SK-N-SH (cell line): Measurements from ENCODE around the gene CATSPERZ.

ENCODE experiments used
- EP300 ChIP-seq, 2 experiments: IDR thresholded peaks; 2 replicates each; pipeline versions ENCODE4 v1.4.0 to v1.6.1; 2012; ENCODE audit warnings: borderline replicate concordance in 1 of 2, low read depth in 1 of 2, low read length in 1 of 2
- EZH2phosphoT487 ChIP-seq: fragments of 200-600 bp; sonication (generic); IDR thresholded peaks from 2 replicates; pipeline ENCODE4 v1.6.1; 2017; ENCODE audit warnings: low read depth, mixed run types, mild to moderate bottlenecking, antibody characterized with exemption, moderate library complexity, borderline replicate concordance
- FOXJ3 ChIP-seq: sonication (generic); formaldehyde crosslinking; IDR thresholded peaks from 2 replicates; pipeline ENCODE4 v1.5.1; 2020; ENCODE audit warnings: mild to moderate bottlenecking, missing genetic modification reagents
- GABPA ChIP-seq: IDR thresholded peaks from 2 replicates; pipeline ENCODE4 v1.4.0; 2012; ENCODE audit warnings: low read depth, mild to moderate bottlenecking
- POLR2AphosphoS5 ChIP-seq: IDR thresholded peaks from 2 replicates; pipeline ENCODE4 v1.6.1; 2012; ENCODE audit warnings: low read depth, low read length
- RFX5 ChIP-seq: IDR thresholded peaks from 2 replicates; pipeline ENCODE4 v1.6.1; 2012; ENCODE audit warnings: mild to moderate bottlenecking, improper control_type of control experiment, low read length
- TF ChIP-seq, protein P1 (sequence below): IDR thresholded peaks from 2 replicates; pipeline ENCODE4 v1.4.0; 2012; ENCODE audit warnings: low read depth, borderline replicate concordance
- TF ChIP-seq, protein P2 (sequence below): fragments of 200-600 bp; sonication (generic); IDR thresholded peaks from 2 replicates; pipeline ENCODE4 v1.6.1; 2017; ENCODE audit warnings: antibody characterized with exemption, mild to moderate bottlenecking, moderate library complexity
- TF ChIP-seq, protein P3 (sequence below): IDR thresholded peaks from 2 replicates; pipeline ENCODE4 v1.4.0; 2012; ENCODE audit warnings: low read depth

DNA sequence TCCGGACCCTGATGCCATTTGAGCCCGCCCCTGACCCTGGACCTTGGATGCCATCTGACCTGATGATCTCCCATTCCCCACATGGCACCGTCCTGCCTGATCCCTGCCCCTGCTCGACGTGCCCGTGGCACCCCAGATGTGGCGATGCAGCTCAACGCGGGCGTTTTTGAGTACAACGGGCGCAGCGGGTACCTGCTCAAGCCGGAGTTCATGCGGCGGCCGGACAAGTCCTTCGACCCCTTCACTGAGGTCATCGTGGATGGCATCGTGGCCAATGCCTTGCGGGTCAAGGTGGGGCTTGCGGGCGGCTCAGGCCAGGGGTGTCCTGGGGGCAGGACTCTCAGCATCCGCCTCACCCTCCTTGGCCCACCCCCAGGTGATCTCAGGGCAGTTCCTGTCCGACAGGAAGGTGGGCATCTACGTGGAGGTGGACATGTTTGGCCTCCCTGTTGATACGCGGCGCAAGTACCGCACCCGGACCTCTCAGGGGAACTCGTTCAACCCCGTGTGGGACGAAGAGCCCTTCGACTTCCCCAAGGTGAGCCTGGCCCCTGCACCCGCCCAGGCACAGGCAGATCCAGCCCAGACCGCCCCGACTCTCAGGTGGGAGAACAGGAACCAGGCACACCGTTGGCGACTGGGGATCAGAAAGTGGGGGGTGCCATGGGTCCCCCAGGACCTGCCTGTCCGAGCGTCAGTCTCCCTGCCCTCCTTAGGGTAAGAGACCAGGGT lies 37.7 kb upstream of the CATSPERZ start:
- TF ChIP-seq, protein P1, sequence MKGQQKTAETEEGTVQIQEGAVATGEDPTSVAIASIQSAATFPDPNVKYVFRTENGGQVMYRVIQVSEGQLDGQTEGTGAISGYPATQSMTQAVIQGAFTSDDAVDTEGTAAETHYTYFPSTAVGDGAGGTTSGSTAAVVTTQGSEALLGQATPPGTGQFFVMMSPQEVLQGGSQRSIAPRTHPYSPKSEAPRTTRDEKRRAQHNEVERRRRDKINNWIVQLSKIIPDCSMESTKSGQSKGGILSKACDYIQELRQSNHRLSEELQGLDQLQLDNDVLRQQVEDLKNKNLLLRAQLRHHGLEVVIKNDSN = no peak
- TF ChIP-seq POLR2AphosphoS5 (no peak), EP300 (IDR thresholded peaks at IDR 0.05; ENCODE audit: borderline replicate concordance in 1 of 2, low read depth in 1 of 2, low read length in 1 of 2) (no peak), FOXJ3 (CRISPR knock-in tag) (no peak), EZH2phosphoT487 (no peak), RFX5 (no peak), GABPA (no peak)
- TF ChIP-seq, protein P2, sequence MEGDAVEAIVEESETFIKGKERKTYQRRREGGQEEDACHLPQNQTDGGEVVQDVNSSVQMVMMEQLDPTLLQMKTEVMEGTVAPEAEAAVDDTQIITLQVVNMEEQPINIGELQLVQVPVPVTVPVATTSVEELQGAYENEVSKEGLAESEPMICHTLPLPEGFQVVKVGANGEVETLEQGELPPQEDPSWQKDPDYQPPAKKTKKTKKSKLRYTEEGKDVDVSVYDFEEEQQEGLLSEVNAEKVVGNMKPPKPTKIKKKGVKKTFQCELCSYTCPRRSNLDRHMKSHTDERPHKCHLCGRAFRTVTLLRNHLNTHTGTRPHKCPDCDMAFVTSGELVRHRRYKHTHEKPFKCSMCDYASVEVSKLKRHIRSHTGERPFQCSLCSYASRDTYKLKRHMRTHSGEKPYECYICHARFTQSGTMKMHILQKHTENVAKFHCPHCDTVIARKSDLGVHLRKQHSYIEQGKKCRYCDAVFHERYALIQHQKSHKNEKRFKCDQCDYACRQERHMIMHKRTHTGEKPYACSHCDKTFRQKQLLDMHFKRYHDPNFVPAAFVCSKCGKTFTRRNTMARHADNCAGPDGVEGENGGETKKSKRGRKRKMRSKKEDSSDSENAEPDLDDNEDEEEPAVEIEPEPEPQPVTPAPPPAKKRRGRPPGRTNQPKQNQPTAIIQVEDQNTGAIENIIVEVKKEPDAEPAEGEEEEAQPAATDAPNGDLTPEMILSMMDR = no peak
- TF ChIP-seq, protein P3, sequence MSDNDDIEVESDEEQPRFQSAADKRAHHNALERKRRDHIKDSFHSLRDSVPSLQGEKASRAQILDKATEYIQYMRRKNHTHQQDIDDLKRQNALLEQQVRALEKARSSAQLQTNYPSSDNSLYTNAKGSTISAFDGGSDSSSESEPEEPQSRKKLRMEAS = no peak
